NCI-H1092 (cell line): ENCODE data around the gene PER2.
"Not testable (repeated sequence)": the region's sequence is repeated elsewhere in the genome, so short reads cannot be mapped to it uniquely, and the experiment has no call there.

ENCODE experiments used
- DNase-seq: peaks from one replicate; lab custom pipeline; 2025; lab: John Stamatoyannopoulos, UW

The PER2 gene

DNA sequence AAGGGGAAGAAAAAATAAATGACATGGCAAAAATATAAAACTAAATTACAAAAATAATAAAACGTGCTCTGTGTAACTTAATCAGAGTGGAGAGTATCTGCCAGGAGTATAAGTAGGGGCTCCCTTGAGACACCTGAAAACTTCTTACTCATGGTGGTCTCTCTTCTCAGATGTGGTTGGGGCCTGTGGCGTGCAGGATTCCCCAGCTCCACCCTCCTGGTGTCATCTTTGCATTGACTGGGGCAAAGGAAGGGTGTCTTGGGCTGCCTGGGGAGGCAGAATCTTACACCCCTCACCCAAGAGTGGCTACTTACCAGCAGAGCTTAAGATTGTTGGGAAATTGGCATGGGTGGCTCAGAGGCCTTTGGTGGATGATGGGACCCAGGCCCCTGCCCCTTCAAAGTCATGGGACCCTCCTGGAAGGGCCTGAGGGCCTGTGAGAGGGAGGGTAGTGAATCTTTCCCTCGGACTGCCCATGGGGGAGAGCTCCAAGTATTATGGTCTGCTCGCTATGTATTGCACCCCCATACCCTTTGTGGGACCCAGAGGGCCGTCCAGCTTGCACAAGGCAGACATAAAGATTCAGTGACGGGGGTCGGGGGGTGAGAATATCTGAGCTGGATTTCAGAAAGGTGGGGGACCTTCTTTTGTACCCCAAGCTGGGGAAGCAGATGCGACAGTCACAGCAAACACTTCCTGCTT lies 25.0 kb upstream of the PER2 start:
- no peak for DNase-seq

- DNase-seq, result not testable (repeated sequence)
These were observed 22.3 kb upstream of the PER2 start for GRCh38 chr2:238310721-238311120.

GRCh38 chr2:238308177-238308576 lies 19.8 kb upstream of the PER2 start:
- DNase-seq, result no peak

DNA sequence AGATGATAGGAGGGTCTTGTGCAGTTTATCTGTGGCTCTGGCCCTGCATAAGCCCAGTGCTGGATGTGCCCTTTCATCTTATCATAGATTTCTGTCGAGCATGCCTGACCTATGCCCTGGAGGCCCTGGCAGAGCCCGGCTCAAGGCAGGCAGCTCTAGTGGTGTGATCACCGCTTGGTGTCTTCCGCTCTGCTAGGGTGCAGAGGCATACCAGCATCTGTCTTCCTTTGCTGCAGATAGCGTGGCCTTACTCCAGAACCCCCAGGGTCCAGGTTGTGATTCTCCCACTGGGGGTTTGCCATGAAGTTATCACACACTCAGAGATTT lies 18.2 kb upstream of the PER2 start:
- no peak for DNase-seq

GRCh38 chr2:238305965-238306671 lies 17.7 kb upstream of the PER2 start:
- no peak for DNase-seq

DNA sequence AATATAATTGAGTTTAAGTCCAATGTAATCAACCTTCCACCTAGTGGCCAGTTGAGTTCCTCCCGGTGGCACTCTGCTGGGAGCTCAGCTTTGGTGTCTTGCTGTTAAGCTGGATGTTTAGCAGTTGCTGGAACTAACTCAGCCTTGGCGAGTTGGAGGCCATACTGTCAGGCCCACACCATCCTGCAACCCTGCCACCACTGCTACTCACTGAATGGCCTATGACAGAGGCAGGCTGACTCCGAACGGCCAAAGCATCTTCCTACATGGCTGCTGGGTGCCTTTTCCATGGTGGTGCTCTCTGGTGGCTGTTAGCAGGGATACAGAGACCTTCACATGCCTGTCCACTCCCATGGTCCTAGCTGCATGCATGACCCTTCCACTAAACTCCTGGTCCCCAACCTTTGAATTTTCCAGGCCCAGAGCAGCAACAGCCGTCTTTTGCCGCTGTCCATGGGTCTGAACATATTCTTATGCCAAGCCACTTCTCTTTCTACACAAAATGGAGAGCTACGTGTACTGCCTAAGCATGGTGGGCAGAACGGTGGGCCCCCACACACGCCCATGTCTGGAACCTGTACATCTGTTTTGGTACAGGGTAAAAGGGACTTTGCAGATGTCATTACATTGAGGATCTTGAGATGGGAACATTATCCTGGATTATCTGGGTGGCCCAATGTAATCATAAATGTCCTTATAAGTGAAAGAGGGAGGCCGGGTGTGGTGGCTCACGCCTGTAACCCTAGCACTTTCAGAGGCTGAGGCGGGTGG lies 16.9 kb upstream of the PER2 start:
- no peak for DNase-seq

DNA sequence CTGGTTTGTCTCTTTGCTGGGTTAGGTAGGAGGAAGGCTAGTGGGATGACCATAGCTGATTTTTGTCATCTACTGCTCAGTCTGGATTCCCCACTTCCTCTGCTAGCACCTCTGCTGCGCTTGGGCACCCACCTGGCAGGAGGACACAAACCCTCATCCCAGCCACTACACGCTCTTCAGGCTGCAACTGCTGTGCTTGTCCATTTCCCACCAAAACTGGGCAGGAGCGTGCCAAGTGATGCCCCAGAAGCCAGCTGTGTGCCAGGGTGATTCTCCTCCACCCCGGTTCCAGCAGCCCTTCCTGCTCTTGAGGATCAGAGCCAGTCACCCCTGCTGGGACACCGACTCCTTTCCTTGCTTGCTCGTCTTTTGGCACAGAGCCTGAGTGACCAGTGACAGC lies 15.7 kb upstream of the PER2 start:
- no peak for DNase-seq

GRCh38 chr2:238302751-238303150 lies 14.3 kb upstream of the PER2 start:
- no peak for DNase-seq

- no peak for DNase-seq
These were observed 13.7 kb upstream of the PER2 start for GRCh38 chr2:238302087-238302486.

GRCh38 chr2:238299803-238300202 lies 11.4 kb upstream of the PER2 start:
- DNase-seq, result no peak

GRCh38 chr2:238296638-238297457 lies 8.4 kb upstream of the PER2 start:
- DNase-seq, result no peak

GRCh38 chr2:238295144-238296112 lies 7.0 kb upstream of the PER2 start:
- no peak for DNase-seq

GRCh38 chr2:238294393-238295143 lies 6.2 kb upstream of the PER2 start:
- no peak for DNase-seq

- DNase-seq, result no peak
These were observed 5.6 kb upstream of the PER2 start for GRCh38 chr2:238294046-238294392.

DNA sequence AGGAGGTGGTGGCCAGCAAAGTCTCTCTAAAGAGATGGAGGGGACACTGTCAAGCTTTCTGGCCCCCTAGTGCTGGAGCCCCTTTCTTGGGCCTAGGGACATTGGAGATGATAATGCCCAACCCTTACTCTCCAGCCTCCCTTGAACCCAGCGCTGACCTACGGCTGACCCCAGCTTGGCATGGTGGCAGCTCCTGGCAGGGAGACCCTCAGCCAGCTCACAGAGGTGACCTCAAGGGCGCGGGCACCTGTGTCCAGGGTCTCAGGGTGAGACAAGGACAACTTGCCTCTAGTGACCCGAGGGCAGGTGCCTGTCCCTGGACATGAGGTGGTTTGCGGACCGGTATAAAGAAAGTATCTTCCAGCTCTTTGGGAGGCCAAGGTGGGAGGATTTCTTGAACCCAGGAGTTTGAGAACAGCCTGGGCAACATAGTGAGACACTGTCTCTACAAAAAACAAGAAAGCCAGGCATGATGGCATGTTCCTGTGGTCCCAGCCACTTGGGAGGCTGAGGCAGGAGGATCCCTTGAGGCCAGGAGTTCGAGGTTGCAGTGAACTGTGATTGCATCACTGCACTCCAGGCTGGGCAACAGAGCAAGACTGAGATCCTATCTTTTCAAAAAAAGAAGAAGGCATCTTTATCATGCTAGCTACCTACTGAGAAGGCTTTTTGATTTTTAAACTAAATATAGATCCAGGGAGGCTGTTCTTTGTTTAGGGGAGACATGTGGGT lies 3.3 kb upstream of the PER2 start:
- DNase-seq, result no peak

DNA sequence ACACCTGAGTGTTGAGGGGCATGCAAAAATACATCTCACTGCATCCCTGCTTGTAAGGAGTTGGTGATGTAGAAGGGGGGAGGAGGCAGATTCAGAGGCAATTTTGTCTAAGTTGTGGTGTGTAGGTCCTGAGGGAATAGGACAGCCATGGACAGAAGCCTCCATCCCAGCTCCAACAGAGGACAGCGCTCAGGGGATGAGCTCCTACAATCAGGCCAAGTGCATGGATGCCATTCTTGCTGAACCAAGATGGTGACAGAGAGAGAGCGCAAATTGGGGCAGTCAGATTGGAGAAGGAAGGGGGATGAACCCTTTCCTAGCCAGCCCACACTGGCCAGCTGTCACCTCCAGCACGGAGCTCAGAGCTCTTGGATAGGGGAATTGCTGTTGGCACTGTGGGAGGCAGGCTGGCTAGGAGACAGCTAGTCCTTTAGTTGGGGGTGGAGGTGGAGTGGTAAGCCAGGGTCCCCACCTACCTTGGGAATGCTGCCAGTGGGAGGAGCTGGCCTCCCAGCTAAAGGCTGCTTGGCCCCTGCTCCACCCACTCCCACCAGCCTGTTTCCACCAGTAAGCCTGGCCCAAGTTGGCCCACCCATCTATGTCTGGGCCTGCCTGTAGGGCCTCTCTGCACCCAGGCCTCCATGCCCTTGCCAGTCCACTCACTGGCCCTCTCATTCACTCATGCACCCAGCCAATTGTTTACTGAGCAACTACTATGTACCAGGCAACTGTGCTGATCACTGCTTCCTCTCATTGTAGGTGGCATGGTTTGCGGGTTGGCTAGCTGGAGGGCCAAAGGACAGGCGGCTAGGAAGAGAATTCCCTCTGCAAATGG lies 2.5 kb upstream of the PER2 start:
- no peak for DNase-seq

- no peak for DNase-seq
These were observed 1.7 kb upstream of the PER2 start for GRCh38 chr2:238290091-238290509.

GRCh38 chr2:238289574-238289973 lies 1.2 kb upstream of the PER2 start:
- no peak for DNase-seq
